ENCODE results near the gene CNN2. TPM values are rescaled to one million over a fixed set of nuclear protein-coding genes. Genes with fewer than 3 reads are reported as not detected.

CNN2 gene
- 100 to 1,000 TPM; 104 TPM for total RNA-seq

DNA sequence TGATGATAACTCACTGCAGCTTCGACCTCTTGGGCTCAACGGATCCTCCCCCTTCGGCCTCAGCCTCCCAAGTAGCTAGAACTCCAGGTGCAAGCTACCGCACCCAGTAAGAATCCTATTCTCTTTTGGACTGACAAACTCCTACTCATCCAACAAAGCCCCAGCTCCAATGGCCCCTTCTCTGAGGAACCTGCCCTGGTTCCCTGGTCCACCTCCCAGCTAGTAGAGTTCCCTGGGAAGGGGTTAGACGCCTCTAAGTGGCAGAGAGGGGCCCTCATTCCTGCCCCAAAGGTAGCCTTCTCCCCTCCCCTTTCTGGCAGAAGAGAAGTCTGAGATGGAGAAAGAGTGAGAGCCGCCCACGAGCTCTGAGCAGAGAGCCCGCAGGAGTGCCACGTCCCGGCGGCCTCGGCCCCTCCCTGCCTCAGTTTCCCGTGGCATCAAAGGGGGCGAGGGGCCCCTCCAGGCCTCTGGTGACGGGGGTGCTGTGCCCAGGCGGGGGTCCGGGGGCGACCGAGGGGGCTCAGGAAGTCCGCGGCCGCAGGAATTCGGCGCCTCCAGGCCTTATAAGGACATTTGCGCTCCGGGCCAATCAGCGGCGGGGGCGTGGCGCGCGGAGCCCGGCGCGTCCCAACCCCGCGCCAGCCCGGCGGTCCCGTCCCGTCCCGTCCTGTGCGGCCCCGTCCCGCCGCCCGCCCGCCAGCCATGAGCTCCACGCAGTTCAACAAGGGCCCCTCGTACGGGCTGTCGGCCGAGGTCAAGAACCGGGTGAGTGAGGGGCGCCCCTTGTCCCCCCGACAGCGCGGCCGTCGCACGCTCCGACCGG is at the start of gene CNN2:
TSS of gene CNN2 (plus strand) at position 649 of the 823 bp plus-strand sequence. CDS start at position 703, 54 bp downstream.
- Mint-ChIP-seq H3K4me1 (ENCODE audit: low read depth) (peaks cover 23% of the 10 kb centered on the region), H3K4me3 (peak within 1 kb of the TSS; percentile 89), H3K27ac (peak within 1 kb of the TSS; percentile 89), H3K27me3 (ENCODE audit: low read depth) (no peaks in the 10 kb centered on the region), H3K9me3 (no peaks in the 10 kb centered on the region), H3K36me3 (ENCODE audit: low read depth) (peaks cover 6% of the 10 kb centered on the region)
- DNase-seq, result peak; percentile 76
- CTCF ChIA-PET, result interaction anchor here (1.4 kb wide), 1 partner anchor 218 kb away, joined by 3 read pairs; no protein-coding TSS in a partner anchor
- intact Hi-C loops (cut with micrococcal nuclease), result loop anchor here (1.0 to 10.0 kb wide), 2 partner anchors 14 to 379 kb away; partner anchors contain the start of genes ABCA7, DAZAP1 and GAMT

DNA sequence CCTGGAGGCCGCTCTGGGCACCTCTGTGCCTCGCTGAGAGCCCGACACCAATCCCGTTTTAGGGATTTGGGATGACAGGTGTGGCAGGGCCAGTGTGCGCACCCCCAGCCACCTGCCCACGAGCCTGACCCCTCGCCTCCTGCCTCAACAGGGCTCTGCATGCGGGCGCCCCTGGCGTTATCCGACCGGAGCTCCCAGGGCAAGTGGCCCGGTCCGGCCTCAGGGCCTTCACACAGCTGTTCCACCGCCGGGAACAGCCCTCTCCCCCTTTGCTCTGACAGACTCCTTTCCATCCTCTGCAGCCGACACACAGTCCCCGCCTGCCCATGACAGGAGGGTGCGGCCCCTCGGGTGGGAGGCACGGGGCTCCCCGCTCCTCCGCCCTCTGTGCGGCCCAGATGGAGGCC is 49.3 kb upstream of the CNN2 start:
- Mint-ChIP-seq H3K4me3 (no peak overlapping the region), H3K36me3 (ENCODE audit: low read depth) (peaks cover 4% of the 10 kb centered on the region), H3K9me3 (no peaks in the 10 kb centered on the region), H3K27me3 (ENCODE audit: low read depth) (no peaks in the 10 kb centered on the region), H3K27ac (no peak overlapping the region), H3K4me1 (ENCODE audit: low read depth) (no peaks in the 10 kb centered on the region)
- CTCF ChIA-PET, result no interaction called here
- intact Hi-C loops (cut with micrococcal nuclease), result no loop called here
- no peak for DNase-seq

DNA sequence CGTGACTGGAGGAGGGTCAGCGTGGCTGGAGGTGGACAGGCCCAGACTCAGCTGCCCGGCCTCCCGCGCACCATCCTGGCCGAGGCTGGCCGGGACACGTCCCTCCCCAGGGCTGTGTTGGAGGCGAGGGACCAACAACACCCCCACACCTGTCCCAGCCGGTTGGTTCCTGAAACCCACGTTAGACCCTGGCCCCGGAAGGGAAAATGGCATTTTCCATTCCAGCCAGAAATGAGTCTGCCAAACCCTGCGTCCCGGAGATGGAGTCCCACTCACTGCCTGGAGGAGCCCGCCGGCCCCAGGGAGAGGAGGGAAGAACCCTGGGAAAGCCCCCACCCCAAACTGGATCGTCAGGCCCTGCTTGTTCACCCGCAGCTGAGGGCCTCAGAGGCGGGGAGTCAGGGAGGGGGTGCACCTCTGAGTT is 47.1 kb upstream of the CNN2 start:
- Mint-ChIP-seq H3K27me3 (ENCODE audit: low read depth) (no peaks in the 10 kb centered on the region), H3K4me3 (no peak overlapping the region), H3K4me1 (ENCODE audit: low read depth) (peaks cover 7% of the 10 kb centered on the region), H3K27ac (no peak overlapping the region), H3K9me3 (no peaks in the 10 kb centered on the region), H3K36me3 (ENCODE audit: low read depth) (peaks cover 2% of the 10 kb centered on the region)
- intact Hi-C loops (cut with micrococcal nuclease), result no loop called here
- CTCF ChIA-PET, result interaction anchor here (0.9 kb wide), 1 partner anchor 56 kb away, joined by 3 read pairs; no protein-coding TSS in a partner anchor
- no peak for DNase-seq

GRCh38 chr19:980133-980998 is 46.0 kb upstream of the CNN2 start:
- peaks cover 14% of the 10 kb centered on the region for H3K4me1 Mint-ChIP-seq (ENCODE audit: low read depth)
- CTCF ChIA-PET, result interaction anchor here (0.9 to 5.4 kb wide), 3 partner anchors 42 to 59 kb away, joined by 3 to 102 read pairs (median 3); no protein-coding TSS in a partner anchor
- peaks cover 3% of the 10 kb centered on the region for H3K36me3 Mint-ChIP-seq (ENCODE audit: low read depth)
- H3K9me3 Mint-ChIP-seq, result no peaks in the 10 kb centered on the region
- no peak for DNase-seq
- no peak overlapping the region for H3K4me3 Mint-ChIP-seq
- H3K27ac Mint-ChIP-seq, result no peak overlapping the region
- no peaks in the 10 kb centered on the region for H3K27me3 Mint-ChIP-seq (ENCODE audit: low read depth)
- intact Hi-C loops (cut with micrococcal nuclease), result loop anchor here (5.0 kb wide), 1 partner anchor 212 kb away; no protein-coding TSS in a partner anchor

DNA sequence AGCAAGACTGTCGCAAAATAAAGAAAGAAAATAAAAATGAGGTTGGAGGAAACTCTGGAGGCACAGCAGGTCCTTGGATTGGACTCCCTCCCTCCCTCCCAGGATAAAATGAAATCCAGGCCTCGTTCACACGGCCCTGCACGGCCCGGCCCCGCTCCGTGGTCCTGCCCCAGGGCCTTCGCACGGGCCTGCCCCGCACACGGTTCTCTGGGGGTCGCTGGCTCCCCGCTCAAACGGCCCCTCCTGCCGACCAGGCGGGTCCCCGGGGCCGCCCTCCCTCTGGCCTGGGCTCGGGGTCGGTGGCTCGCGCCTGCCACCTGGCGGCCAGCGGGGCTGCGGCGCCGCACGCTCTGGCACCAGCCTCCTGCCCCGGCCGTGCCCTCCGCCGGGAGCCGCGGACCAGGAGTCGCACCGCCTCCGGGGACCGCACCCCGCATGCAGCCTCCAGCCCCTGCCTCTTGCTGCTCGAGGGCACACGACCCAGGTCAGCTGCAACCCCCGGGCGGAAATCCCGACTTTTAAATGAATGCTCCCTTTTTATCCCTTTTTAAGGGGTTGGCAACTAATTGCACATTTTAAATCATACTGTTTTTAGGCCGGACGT is 43.7 kb upstream of the CNN2 start:
- Mint-ChIP-seq H3K36me3 (ENCODE audit: low read depth) (peaks cover 6% of the 10 kb centered on the region), H3K4me3 (peak overlapping the region; percentile 24), H3K27me3 (ENCODE audit: low read depth) (no peaks in the 10 kb centered on the region), H3K4me1 (ENCODE audit: low read depth) (peaks cover 21% of the 10 kb centered on the region), H3K9me3 (no peaks in the 10 kb centered on the region), H3K27ac (no peak overlapping the region)
- DNase-seq, result peak; percentile 71
- CTCF ChIA-PET, result interaction anchor here (2.6 to 5.4 kb wide), 2 partner anchors 61 to 119 kb away, joined by 20 to 102 read pairs; no protein-coding TSS in a partner anchor
- intact Hi-C loops (cut with micrococcal nuclease), result loop anchor here (1.0 to 5.0 kb wide), 3 partner anchors 61 to 212 kb away; no protein-coding TSS in a partner anchor

DNA sequence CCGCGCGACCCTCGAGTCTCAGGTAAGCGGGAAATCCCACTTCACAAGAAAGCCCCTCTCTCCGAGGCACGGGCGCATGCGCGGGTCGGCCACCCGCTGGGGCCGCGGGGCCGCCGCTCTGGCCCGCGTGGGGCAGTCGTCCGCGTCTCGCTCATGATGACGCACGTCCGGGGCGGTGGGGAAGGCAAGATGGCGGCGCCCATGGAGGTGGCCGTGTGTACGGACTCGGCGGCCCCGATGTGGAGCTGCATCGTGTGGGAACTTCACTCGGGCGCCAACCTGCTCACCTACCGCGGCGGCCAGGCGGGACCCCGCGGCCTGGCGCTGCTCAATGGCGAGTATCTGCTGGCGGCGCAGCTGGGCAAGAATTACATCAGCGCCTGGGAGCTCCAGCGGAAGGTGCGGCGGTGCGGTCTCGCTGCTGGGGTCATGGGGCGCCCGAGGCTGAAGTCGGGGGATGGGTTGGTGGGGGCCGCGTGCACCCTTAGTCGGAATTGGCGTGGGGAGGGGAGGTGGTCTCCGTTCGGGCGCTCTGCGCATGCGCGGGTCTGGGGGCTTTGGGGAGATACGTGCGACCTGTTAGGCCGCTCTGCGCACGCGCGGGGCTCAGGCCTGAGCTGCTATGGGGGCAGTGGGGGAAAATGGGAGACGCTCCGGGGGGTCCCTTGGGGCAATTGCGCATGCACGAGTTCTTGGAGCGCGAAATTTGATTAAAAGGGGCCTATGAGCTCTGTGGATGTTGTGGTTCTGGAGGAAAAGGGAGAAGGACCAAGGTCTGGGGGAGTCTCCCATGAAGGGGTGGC is 42.0 kb upstream of the CNN2 start, which contains the start of gene WDR18:
TSS of gene WDR18 (plus strand) at position 181 of the 803 bp plus-strand sequence. CDS start at position 190, 9 bp downstream.
- H3K9me3 Mint-ChIP-seq, result no peaks in the 10 kb centered on the region
- H3K27me3 Mint-ChIP-seq (ENCODE audit: low read depth), result no peaks in the 10 kb centered on the region
- H3K4me1 Mint-ChIP-seq (ENCODE audit: low read depth), result peaks cover 21% of the 10 kb centered on the region
- H3K36me3 Mint-ChIP-seq (ENCODE audit: low read depth), result peaks cover 8% of the 10 kb centered on the region
- peak; percentile 94 for DNase-seq
- CTCF ChIA-PET, result interaction anchor here (0.5 to 5.4 kb wide), 12 partner anchors 13 to 214 kb away, joined by 3 to 102 read pairs (median 4); partner anchors contain the start of genes MED16 and RNU6-9
- H3K27ac Mint-ChIP-seq, result peak within 1 kb of the TSS; percentile 91
- intact Hi-C loops (cut with micrococcal nuclease), result loop anchor here (1.0 to 5.0 kb wide), 3 partner anchors 59 to 208 kb away; no protein-coding TSS in a partner anchor
- H3K4me3 Mint-ChIP-seq, result peak within 1 kb of the TSS; percentile 92

DNA sequence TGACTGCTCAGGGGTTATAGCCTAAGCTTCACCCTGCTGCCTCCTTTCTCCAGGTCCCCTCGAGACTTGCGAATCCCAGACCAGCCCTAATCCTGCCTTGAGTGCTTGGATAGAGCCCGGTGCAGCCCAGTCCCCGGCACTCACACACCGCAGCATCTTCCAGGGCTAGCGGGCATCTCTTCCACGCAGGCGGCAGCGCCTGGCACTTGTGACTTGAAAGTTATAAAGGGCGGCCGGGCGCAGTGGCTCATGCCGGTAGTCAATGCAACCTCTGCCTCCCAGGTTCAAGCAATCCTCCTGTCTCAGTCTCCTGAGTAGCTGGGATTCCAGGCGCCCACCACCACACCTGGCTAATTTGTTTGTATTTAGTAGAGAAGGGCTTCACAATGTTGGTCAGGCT is 40.3 kb upstream of the CNN2 start:
- no peaks in the 10 kb centered on the region for H3K9me3 Mint-ChIP-seq
- intact Hi-C loops (cut with micrococcal nuclease), result no loop called here
- peaks cover 11% of the 10 kb centered on the region for H3K36me3 Mint-ChIP-seq (ENCODE audit: low read depth)
- peaks cover 21% of the 10 kb centered on the region for H3K4me1 Mint-ChIP-seq (ENCODE audit: low read depth)
- H3K27ac Mint-ChIP-seq, result no peak overlapping the region
- H3K27me3 Mint-ChIP-seq (ENCODE audit: low read depth), result no peaks in the 10 kb centered on the region
- CTCF ChIA-PET, result interaction anchor here (0.9 to 5.4 kb wide), 2 partner anchors 65 to 115 kb away, joined by 3 to 102 read pairs; no protein-coding TSS in a partner anchor
- no peak for DNase-seq
- H3K4me3 Mint-ChIP-seq, result peak overlapping the region; percentile 92

GRCh38 chr19:988081-988480 is 38.3 kb upstream of the CNN2 start:
- no peak for DNase-seq
- H3K27ac Mint-ChIP-seq, result no peak overlapping the region
- intact Hi-C loops (cut with micrococcal nuclease), result no loop called here
- no peaks in the 10 kb centered on the region for H3K27me3 Mint-ChIP-seq (ENCODE audit: low read depth)
- peaks cover 15% of the 10 kb centered on the region for H3K36me3 Mint-ChIP-seq (ENCODE audit: low read depth)
- H3K4me1 Mint-ChIP-seq (ENCODE audit: low read depth), result peaks cover 21% of the 10 kb centered on the region
- no peaks in the 10 kb centered on the region for H3K9me3 Mint-ChIP-seq
- H3K4me3 Mint-ChIP-seq, result no peak overlapping the region
- CTCF ChIA-PET, result no interaction called here

DNA sequence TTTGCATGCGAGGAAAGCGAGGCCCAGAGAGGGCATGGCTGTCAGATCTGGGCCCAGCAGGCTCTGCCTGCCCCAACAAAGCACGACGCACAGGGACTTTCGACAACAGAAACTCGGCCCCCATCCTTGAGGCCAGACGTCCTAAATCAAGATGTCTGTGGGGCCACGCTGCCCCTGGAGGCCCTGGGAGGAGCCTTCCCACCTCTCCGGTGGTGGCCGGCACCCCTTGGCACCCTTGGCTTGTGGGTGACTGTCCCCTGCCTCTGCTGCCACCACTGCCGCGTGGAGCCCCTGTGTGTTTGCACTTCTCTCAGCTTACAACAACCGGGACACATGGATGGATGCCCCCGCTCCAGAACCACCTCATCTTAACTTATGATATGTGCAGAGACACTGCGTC is 37.9 kb upstream of the CNN2 start:
- Mint-ChIP-seq H3K4me1 (ENCODE audit: low read depth) (peaks cover 19% of the 10 kb centered on the region), H3K9me3 (no peaks in the 10 kb centered on the region), H3K36me3 (ENCODE audit: low read depth) (peaks cover 18% of the 10 kb centered on the region), H3K27ac (no peak overlapping the region), H3K27me3 (ENCODE audit: low read depth) (no peaks in the 10 kb centered on the region), H3K4me3 (no peak overlapping the region)
- intact Hi-C loops (cut with micrococcal nuclease), result no loop called here
- CTCF ChIA-PET, result no interaction called here
- no peak for DNase-seq

DNA sequence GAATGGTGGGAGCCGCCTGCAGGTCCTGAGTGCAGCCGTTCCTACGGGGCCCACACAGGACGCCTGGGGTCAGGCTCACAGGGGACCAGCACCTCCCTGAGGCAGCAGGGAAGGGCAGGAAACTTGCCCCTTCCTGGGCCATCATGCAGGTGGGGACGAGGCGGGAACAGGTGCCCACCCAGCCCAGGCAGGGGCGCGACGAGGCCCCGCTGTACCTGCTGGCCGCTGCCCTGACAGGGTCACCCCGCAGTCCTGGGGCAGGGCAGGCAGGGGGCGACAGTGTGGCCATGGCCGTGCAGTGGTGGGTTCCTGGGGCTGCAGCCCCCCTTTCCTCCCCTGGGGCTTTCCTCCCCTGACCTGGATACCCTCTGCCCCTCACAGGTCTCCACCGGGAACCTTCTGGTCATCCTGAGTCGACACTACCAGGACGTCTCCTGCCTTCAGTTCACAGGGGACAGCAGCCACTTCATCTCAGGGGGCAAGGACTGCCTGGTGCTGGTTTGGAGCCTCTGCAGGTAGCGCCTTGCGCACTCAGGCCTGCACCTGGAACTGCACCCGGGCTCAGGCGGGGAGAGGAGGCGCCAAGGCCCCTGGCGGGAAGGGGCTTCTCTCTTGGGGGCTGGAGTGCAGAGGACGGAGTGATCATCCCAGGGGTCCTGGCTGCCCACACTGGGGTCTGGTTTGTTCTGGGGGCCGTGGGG is 36.9 kb upstream of the CNN2 start:
- Mint-ChIP-seq H3K27ac (no peak overlapping the region), H3K27me3 (ENCODE audit: low read depth) (no peaks in the 10 kb centered on the region), H3K4me1 (ENCODE audit: low read depth) (peaks cover 13% of the 10 kb centered on the region), H3K4me3 (no peak overlapping the region), H3K36me3 (ENCODE audit: low read depth) (peaks cover 15% of the 10 kb centered on the region), H3K9me3 (no peaks in the 10 kb centered on the region)
- intact Hi-C loops (cut with micrococcal nuclease), result no loop called here
- CTCF ChIA-PET, result no interaction called here
- no peak for DNase-seq

Data from activated naive CD4-positive, alpha-beta T cell treated with anti-CD3 and anti-CD28 coated beads for 36 hours (primary cell).